GM18508 (cell line): ENCODE data around the gene NABP2.
A peak's percentile ranks its signal among the peaks of the same experiment; 100 is the strongest.
"Not testable (repeated sequence)": the region's sequence is repeated elsewhere in the genome, so short reads cannot be mapped to it uniquely, and the experiment has no call there.

ENCODE experiments used
- ATAC-seq: cut with Tn5 transposase; IDR thresholded peaks from one replicate; pipeline ENCODE4 v1.9.1; 2021; ENCODE audit warnings: moderate number of reproducible peaks; ENCODE audit not compliant: insufficient read depth, unreplicated experiment

NABP2 gene

DNA sequence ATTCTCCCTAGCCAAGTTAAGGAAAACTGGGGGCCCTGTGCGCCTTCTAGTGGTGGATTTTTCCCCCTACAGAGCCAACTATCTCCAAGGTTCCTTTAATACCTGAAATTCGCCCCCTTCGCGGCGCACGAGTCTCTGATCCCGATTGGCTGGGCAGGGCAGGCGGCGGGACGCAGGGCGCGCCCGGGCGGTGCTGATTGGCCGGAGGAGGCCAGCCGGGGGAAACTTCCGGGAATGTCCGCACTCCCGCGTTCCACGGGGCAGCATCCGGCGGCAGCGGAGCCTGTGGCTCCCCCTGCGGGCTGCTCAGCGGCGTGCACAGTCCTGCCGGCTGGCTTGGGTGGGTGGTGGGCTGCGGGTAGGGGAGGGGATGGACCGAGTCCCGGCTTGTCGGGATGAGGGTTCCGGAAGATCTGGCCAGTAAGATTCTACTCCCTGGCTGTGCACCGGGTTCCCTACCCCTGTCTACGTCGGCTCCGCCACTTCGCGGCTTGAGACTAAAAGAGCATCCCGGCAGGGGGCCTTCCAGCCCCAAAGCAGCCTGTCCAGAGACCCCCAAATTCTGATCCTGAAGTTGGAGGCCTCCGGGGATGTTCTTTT is at the start of gene NABP2:
Gene NABP2, plus strand, starts transcription at position 241 of the 600 bp plus-strand sequence. CDS start 515 bp downstream, outside the sequence.
- peak; percentile 42 for ATAC-seq

DNA sequence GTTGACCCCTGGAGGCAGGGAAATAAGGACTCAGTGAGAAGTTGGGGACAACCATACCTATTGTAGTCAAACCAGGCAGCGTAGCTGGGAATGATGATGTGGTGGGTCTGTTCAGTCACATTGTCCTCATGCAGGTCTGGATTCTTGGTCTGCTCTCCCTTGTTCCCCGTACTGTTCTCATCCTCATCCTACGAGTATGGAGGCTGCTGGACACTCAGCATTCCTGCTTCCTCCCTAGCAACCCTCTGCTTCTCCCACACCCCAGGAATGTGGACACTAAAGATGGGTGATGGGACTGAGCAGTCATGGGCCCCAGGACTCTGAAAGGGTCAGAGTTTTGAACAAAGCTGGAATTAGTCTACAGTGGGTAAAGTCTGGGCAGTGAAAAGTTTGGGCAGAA is 45.8 kb upstream of the NABP2 start:
- ATAC-seq = no peak

DNA sequence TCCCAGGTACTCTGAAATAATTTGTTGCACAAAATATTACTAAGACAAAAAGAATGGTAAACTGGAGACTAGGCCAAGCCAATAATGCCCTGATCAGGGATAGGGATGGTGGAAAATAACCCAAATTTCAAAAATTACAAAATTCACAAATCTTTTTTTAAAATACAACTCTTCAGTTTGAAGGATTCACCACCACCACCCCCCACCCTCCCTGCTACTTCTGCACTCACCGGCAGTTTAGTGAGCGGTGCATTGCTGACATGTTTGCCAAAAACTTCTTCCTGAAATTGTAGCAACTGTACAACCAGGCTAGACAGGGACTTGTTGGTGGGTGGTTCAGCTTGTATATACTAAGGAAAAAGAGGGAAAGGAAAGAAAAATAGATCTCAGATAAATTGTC is 37.2 kb upstream of the NABP2 start:
- no peak for ATAC-seq

DNA sequence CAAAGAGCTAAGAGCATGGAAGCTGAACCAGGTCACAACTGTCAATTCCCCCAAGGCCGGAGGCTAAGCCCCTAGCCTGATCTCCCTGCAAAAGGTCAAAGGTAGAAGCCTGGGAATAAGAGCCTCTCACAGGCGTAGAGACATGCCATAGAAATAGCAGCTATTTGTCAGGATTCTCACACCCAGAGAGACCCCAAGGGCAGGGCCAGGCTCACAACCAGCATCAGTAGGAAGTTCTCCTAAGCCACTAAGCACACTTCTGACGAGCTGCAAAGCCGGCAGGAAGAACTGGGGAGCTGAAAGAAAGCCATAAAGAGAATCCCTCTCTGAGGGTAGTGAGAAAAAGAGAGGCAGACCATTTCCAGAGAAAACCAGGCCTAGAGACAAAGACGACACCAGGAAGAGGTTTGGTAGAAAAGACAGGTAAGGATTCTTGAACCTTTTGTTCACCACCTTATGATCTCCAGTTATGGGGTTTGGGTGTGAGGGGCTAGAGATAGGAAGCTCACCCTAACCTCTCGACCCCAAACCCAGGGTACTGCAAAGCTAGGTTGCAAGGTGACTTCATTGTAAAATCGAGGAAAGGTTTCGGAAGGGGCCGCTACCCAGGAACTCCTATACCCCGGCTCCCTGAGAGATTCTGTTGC is 35.9 kb upstream of the NABP2 start:
- no peak for ATAC-seq

DNA sequence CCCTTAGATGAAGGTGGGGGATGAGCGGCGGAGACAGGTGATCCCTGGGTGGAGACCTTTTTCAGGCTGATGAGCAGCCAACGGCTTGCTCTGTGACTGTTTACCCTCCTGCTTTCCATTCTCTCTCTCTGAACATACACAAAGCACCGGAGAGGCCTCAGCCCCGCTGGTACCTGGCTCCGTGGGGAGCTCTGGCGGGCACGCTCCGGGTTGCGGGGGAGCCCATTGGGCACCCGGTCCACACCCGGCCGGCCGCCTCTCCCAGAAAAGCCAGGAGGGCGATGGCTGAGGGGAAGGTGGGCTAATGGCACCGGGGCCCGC is 35.4 kb upstream of the NABP2 start:
- ATAC-seq = no peak

DNA sequence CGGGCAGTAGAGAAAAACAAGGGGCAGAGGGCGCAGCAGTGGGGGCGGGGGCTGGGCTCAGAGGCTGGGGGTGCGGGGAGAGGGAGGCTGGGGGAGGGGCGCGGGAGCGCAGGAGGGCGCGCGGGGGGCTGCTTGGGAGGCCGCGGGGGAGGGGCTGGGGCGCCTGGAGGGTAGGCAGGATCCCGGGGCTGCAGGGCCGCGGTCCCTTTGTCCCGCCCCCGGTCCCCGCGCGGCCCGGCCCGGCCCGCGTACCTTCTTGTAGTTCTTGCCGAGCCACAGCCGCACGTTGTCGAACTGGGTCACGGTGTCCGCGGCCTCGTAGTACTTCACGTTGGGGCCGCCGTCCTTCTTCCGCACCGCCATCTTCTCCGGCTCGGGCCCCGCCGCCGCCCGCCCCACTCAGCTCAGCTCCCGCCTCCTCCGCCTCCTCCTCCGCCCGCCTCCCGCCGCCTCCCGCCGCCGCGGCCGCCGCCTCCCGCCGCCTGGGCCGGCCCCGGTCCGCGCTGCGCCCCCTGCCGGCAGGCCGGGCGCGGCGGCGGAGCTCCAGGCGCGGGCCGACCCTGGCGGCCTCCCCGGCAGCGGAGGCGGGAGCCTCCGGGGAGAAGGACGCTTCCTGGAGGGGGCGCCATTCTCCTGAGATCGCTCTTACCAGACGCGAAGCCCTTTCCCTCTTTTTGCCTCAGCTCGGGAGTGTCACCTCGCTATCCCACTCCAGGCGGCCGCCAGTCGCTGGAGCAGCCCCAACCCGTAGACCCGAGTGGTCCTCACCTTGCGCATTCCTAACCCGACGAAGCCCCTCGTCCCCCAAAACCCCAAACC is 34.8 kb upstream of the NABP2 start, which contains the start of gene SMARCC2:
Gene SMARCC2, minus strand, starts transcription at position 385 of the 819 bp plus-strand sequence. Its CDS starts 22 bp downstream, at position 363.
- no peak for ATAC-seq

DNA sequence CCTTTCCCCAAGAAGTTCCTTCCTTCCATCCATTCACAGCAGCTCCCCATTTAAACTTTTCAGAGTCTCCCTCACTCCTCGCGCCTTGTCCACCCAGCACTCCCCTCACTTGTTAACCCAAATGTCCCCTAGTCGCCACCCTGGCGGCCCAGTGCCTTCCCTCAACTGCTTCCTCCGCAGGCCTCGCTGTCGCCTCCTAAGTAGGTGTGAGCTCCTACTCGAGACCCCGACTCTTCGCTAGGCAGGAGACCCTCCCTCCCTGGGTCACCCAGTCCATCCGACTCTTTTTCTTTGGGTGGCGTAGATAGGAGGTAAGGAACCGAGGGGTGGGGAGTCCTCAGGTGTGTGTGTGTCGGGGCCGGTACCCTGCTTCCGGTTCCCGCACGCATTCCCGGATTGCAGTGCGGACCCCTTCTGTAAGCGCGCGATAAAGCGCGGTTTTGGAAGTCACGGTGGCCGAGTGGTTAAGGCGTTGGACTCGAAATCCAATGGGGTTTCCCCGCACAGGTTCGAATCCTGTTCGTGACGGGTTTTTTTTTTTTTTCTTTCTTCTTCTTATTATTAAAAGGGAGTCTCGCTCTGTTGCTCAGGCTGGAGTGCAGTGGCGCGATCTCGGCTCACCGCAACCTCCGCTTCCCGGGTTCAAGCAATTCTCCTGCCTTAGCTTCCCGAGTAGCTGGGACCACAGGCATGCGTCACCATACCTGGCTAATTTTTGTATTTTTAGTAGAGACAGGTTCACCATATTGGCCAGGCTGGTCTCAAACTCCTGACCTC is 34.0 kb upstream of the NABP2 start:
- ATAC-seq = no peak

DNA sequence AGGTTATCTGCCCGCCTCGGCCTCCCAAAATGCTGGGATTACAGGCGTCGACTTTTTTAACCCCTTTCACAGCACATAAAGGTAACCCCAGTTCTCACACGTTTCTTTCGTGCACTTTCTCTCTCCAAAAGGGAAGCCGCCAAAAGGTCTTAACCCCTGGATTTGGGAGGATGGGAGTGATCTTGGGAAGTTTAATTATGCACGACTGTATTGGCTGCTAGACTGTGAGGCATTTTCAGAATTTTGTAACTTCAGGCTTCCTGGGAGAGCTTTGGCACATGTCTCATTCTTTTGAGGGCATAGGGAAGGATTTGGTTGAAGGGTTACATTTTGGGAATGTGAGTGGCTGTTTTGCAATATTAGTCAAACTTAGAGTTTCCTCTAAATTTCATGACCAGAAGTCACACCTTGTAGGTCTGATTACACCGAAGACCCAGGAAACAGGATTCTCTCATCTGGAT is 33.4 kb upstream of the NABP2 start:
- ATAC-seq = no peak

DNA sequence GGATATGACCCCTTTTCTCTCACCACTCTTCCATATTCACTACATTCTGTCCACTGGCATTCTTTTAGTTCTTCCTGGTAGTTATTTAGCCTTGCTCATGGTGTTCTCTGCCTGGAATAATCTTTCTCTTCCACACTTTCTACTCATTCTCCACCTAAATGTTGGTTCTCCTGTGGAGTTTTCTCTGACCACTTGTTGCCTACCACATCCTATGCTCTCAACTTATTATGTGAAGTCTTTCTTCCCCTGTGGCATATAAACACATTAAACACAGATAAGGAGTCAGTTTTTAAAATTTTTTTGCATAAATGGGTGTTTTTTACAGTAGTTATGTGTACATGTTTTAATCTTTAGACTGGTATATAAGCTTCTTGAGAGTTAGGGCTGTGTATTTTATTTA is 31.6 kb upstream of the NABP2 start:
- ATAC-seq = no peak

DNA sequence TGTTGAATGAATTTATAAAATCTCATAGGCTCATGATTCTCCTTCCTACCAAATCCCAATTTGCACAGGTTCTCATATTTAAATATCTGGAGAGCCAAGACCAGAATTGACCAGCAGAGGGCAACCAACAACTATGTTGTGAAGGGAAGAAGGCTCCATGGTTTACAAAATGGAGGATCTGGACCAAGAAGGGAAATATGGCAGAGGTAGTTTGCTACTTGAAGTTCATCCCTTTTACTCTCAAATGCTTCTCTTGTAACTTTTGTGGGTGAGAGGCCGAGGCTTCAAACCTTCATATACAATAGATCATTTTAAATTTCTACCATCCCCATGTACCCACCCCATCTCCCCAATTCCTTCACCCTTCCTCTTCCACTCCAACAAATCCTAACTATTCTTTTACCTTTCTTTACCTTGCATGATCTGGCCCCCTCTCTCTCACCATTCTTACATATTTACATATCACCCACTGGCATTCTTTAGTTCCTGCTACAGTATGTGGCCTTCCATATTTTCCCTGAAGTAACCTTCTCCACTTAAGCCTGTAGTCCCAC is 31.0 kb upstream of the NABP2 start:
- ATAC-seq = no peak

DNA sequence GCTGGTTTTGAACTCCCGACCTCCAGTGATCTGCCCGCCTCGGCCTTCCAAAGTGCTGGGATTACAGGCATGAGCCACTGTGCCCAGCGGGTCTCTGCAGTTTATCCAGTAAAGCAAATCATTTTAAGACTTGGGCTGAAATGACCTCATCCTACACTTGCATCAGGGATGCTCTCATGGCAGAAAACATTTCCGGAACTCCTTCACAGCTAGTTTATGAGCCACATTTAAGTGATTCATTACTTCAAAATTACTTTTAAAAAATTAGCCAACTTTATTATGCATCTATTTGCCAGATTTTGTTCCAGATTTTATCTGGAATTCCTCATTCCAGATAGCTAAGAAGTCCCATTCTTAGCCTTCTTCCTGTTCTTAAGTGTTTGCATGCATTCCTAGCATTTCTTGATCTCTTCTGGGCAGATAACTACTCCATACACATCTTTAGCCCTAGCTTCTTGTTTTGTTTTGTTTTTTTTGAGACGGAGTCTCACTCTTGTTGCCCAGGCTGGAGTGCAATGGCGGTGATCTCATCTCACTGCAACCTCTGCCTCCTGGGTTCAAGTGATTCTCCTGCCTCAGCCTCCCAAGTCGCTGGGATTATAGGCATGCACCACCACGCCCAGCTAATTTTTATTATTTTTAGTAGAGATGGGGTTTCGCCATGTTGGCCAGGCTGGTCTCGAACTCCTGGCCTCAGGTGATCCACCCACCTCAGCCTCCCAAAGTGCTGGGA is 27.2 kb upstream of the NABP2 start:
- not testable (repeated sequence) for ATAC-seq

DNA sequence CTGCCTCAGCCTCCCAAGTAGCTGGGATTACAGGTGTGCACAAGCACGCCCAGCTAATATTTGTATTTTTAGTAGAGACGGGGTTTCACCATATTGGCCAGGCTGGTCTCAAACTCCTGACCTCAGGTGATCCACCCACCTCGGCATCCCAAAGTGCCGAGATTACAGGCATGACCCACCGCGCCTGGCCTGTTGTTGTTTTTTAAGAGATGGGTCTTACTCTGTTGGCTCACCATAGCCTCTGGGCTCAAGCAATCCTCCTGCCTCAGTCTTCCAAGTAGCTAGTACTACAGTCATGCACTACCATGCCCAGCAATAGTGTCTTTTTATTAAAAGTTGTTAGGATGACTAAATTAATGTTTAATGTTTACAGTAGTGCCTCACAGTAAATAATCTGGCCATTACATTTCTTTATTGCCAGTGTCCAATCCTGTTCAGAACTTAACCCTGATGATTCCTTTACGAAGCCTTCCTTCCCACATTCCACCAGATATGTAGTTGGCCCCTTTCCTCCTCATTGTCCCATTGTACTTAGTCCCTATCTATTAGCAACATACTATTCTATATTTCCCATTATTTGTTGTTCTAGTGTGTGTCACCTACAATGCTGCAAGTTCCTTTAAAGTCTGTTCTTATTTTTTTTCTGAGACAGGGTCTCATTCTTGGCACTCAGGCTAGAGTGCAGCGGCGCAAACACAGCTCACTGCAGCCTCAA is 26.1 kb upstream of the NABP2 start:
- no peak for ATAC-seq

DNA sequence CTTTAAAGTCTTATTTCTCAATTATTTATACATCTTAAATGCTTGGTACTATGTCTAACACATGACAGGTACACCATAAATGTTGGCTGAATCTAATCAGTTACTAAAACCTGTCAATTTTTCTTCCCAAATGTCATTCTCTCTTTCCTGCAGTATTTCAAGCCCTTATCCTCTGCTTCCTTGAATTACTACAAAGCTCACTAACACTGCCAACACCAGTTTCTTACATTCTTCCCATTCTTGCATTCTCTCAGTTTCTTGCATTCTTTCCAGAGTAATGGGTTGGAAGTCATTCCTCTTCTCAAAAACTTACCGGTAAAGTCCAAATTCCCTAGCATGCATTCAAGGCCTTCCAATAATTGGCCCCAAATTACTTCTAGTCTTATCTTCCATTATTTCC is 25.3 kb upstream of the NABP2 start:
- ATAC-seq = no peak

DNA sequence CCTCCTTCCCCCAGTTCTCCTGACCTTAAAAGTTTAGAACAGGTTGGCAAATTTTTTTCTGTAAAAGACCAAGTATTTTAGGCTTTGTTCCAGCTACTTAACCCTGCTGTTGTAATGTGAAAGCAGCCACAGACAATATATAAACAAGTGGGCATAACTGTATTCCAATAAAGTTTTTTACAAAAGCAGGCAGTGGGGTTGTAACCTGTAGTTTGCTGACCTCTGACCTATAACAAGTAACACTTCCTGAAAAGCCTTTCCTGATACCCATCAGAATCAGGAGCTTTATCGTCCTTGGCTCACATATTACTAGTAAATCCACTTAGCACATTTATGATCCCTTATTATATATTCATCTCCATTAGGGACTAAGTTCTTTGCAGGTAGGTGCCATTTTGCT is 21.8 kb upstream of the NABP2 start:
- no peak for ATAC-seq

DNA sequence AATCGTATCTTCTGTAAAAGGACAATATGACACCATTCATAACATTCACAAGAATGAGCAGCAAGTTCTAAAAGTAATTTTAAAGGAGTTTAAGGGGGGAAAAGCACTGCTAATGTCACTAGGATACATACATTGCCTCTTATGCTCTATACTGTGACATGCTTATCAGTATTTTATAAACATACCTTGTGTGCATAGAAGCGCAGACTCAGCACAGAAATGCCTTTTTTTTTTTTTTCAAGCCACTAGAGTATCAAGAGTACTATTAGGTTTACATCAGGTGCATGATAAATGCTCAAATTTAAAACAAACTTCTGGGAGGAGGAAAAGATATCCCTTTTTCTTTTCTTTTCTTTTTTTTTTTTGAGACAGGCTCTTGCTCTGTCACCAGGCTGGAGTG is 21.3 kb upstream of the NABP2 start:
- ATAC-seq = no peak

DNA sequence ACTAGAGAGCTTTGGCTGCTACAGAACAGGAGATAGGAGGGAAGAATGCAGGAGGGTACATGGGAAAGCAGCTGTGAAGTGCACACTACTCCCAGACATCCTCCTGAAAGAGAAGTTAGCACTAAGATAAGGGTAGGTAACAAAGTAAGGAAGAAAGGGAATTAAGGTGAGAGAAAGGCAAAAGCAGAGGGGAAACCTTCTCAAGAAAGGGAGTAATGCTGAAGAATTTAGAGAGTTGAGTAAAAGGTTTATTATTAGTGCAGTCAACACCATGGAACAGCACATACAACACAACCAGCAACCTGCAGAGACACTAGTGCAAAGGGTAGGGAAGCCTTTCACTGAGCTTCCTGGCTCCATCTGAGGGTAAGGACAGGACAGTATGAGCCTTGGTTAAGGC is 19.9 kb upstream of the NABP2 start:
- ATAC-seq = no peak

DNA sequence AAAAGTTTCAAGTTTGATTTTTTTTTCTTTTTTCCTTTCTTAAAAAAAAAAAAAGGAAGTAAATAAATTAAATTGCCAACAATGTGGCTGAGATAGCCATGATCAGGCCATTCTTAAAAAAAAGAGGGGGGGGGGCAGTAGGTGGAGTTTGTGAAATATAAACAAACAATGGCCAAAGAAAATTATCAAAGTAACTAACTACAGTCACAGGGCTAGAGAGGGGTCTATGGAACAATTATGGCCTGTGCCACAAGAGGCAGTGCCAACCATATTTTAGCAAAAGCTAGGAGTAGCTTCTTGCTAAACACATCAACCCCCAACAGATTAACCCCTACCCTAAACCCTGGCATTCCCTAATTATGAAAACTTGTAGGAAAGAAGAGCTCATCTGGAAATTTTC is 18.7 kb upstream of the NABP2 start:
- no peak for ATAC-seq

DNA sequence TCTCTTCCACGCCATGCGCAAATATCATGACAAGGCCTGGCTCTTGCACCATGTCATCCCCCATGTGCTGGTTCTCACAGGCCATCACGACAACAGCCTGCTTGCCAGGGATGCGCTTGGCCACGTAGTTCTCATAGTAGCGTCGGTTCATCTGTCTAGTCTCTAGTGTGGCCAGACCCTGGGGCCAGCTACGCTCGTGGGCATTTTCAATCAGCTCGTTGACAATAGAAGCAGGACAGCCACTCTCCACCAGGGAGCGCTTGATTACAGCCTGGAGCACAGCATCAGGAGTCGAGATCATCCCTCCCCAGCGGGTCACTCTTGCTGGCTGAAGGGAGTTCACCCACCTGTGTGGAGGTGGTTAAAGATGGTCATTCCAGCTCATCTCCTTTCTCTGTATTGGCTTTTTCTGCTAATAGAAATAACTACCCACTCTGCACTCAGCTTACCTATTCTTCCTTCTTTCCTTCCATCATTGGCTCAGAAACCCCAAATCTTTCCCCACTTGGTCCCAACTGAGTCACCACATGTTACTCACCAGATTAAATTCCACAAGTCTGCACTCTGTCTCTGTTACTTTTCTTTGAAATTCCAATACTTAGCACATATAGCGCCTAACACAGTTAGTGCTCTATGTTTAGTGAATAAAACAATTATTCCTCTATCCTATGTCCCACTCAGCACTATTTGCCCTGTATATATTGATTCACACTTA is 17.5 kb upstream of the NABP2 start:
- ATAC-seq = no peak

DNA sequence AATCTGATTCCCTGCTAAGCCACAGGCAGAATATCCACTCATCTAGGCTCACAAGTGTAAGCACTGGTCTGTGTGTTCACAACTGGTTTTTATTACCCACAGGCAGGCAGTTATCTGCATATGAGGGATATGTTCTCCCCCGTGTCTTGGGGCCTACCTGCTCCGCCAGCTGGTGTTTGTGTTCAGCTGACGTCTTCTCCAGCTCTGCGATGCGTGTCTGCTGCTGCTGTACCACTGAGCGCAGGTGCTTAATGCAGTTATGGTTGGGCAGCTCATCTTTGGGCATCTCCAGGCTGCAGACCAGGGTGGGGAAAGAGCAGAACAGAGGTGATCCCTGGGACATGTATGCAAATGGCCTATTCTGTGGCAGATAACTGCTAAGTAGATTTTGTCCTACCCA is 16.1 kb upstream of the NABP2 start:
- no peak for ATAC-seq
